Measurements from ENCODE around the gene BMI1. TPM values are rescaled to one million over a fixed set of nuclear protein-coding genes. Genes with fewer than 3 reads are reported as not detected.

BMI1 gene
- total and polyA plus RNA-seq, 2 of the 4 experiments (the other 2 are of a cell fraction), result 19.7 to 25.8 TPM

GRCh38 chr10:22315455-22316285, 5.2 kb upstream of the BMI1 start:
- Histone ChIP-seq H3K27ac (ENCODE audit: insufficient read depth, low read length) (peak overlapping the region; percentile 75), H3K4me1 (ENCODE audit: control insufficient read depth, insufficient read depth, low read length) (no peaks in the 10 kb centered on the region), H3K56ac (ENCODE audit: extremely low read depth, insufficient read depth, low read length) (no peak overlapping the region), H2BK20ac (ENCODE audit: low read depth, low read length) (no peak overlapping the region), H3K9ac (ENCODE audit: low read depth, low read length) (peak overlapping the region; percentile 84), H3K4ac (ENCODE audit: low read depth, low read length) (peak overlapping the region; percentile 78), H3K23ac (ENCODE audit: low read depth, low read length) (peak overlapping the region; percentile 44; the same call in 1 of the 2 replicates), H3K4me3 (ENCODE audit: insufficient read depth, low read depth, low read length) (peak overlapping the region; percentile 76), H4K20me1 (ENCODE audit: insufficient read depth, low read length) (no peaks in the 10 kb centered on the region), H3K9me3 (ENCODE audit: control insufficient read depth, insufficient read depth, low read length) (no peaks in the 10 kb centered on the region), H2AFZ (replicated peaks; ENCODE audit: low read length, poor library complexity) (peak overlapping the region; percentile 99), H2BK15ac (ENCODE audit: low read depth, low read length) (no peak overlapping the region), H2AK9ac (replicated peaks; ENCODE audit: low read depth, low read length, poor library complexity) (peak overlapping the region; percentile 63), H2AK5ac (ENCODE audit: low read depth, low read length) (no peak overlapping the region), H3K4me2 (ENCODE audit: low read depth, low read length) (peak overlapping the region; percentile 92), H3K27me3 (ENCODE audit: control insufficient read depth, insufficient read depth, low read length) (no peaks in the 10 kb centered on the region), H4K8ac (ENCODE audit: low read depth in 2 of 2, low read length in 2 of 2) (peak overlapping the region; percentile 14 to 80; a peak in 2 of 4 replicates), H3K14ac (replicated peaks; ENCODE audit: low read depth, low read length) (peak overlapping the region; percentile 71), H3K18ac (ENCODE audit: low read depth, low read length) (peak overlapping the region; percentile 15), H3K79me1 (ENCODE audit: low read depth in 1 of 2, low read length in 2 of 2) (peaks cover 5 to 12% of the 10 kb centered on the region in 2 experiments), H4K91ac (ENCODE audit: insufficient read depth, low read depth, low read length) (peak overlapping the region; percentile 70; the same call in 1 of the 2 replicates), H3K36me3 (ENCODE audit: control insufficient read depth, insufficient read depth, low read length) (no peaks in the 10 kb centered on the region), H2BK5ac (ENCODE audit: low read depth, low read length, poor library complexity, severe bottlenecking) (peak overlapping the region; percentile 68), H3K9me1 (ENCODE audit: insufficient read depth, low read length) (no peaks in the 10 kb centered on the region; the same call in 1 of the 2 replicates), H4K5ac (ENCODE audit: low read depth, low read length) (peak overlapping the region; percentile 62), H2BK120ac (ENCODE audit: low read depth, low read length) (peak overlapping the region; percentile 55; the same call in 1 of the 2 replicates)
- POLR2A ChIA-PET (ENCODE audit: unreplicated experiment), result interaction anchor here (0.5 to 0.6 kb wide), 2 partner anchors 9 to 919 kb away, joined by 3 read pairs; no protein-coding TSS in a partner anchor
- ATAC-seq (ENCODE audit: low read depth) (peak; percentile 32), DNase-seq (no peak)
- intact Hi-C loops (cut with micrococcal nuclease) (loop anchor here (1.0 to 5.0 kb wide), 4 partner anchors 86 to 818 kb away; partner anchors contain the start of genes DNAJC1 and PIP4K2A), in situ Hi-C loops (cut with MboI; ENCODE audit: low sequenced_read_pairs) (loop anchor here (10.0 to 25.0 kb wide), 3 partner anchors 311 to 803 kb away; partner anchors contain the start of gene DNAJC1), dilution Hi-C loops (cut with HindIII; ENCODE audit: low sequenced_read_pairs, unreplicated experiment) (no loop called here)
- BruUV-seq (replicated peaks), result no TSS peak
- CTCF ChIA-PET, result interaction anchor here (0.6 to 1.1 kb wide), 4 partner anchors 236 to 819 kb away, joined by 3 to 4 read pairs (median 4); no protein-coding TSS in a partner anchor
- WGBS, 2 experiments (ENCODE audit: extremely low coverage in 2 of 2, insufficient read length in 1 of 2), result 0% methylated on average over 18 of the region's 53 CpGs; no CpG with 5 or more reads in 1 of the 2 experiments
- TF ChIP-seq RCOR1 (IDR thresholded peaks at IDR 0.05; ENCODE audit: insufficient replicate concordance, low read length) (no peak), NFE2L2 (IDR thresholded peaks at IDR 0.05; ENCODE audit: low read depth, low read length) (no peak), USF2 (IDR thresholded peaks at IDR 0.05; ENCODE audit: low read depth, low read length) (no peak), MXI1 (IDR thresholded peaks at IDR 0.05; ENCODE audit: borderline replicate concordance, low read depth, low read length) (no peak), RAD21 (IDR thresholded peaks at IDR 0.05; ENCODE audit: low read length) (no peak), FOS (IDR thresholded peaks at IDR 0.05; ENCODE audit: low read depth, low read length) (no peak), MAFK (IDR thresholded peaks at IDR 0.05; ENCODE audit: low read depth, low read length) (no peak), POLR2A (IDR thresholded peaks at IDR 0.05; ENCODE audit: low read depth, low read length) (no peak), CTCF (conservative IDR thresholded peaks at IDR 0.05; ENCODE audit: low read depth, low read length) (no peak), RFX5 (IDR thresholded peaks at IDR 0.05; ENCODE audit: low read depth, low read length) (no peak), CHD1 (IDR thresholded peaks at IDR 0.05; ENCODE audit: low read depth, low read length) (no peak), ELK1 (IDR thresholded peaks at IDR 0.05; ENCODE audit: borderline replicate concordance, low read depth, low read length) (no peak), BHLHE40 (IDR thresholded peaks at IDR 0.05; ENCODE audit: low read depth, low read length) (no peak)
